ENCODE data around the gene LRMDA. TPM values are rescaled to one million over a fixed set of nuclear protein-coding genes. Genes with fewer than 3 reads are reported as not detected.

The LRMDA gene
- total and polyA plus RNA-seq, 2 of the 4 experiments (the other 2 are of a cell fraction): 0.07 TPM; not detected in 1

DNA sequence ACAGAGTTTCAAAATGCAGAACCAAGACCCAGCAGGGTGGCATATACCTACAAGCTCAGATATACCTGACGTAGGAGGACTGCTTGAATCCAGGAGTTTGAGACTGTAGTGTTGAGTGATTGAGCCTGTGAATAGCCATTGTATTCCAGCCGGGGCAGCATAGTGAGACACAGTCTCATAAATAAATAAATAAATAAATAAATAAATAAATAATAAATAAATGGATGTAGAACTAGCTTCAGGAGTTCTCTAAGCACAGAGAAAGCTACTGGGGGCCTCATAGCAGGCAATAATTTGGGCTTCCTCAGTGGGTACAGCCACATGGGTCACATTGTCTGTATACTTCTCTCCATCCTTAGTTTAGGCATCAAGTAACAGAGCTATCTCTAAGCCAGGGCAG, 906.8 kb downstream of the LRMDA start:
- H3K27me3 ChIP-seq (ENCODE audit: control insufficient read depth, insufficient read depth, low read length): no peaks in the 10 kb centered on the region
- H2BK5ac ChIP-seq (ENCODE audit: low read depth, low read length, poor library complexity, severe bottlenecking): peak overlapping the region; percentile 95
- H4K91ac ChIP-seq (ENCODE audit: insufficient read depth, low read depth, low read length): peak overlapping the region; percentile 71; the same call in 1 of the 2 replicates
- no peaks in the 10 kb centered on the region for H3K9me3 ChIP-seq (ENCODE audit: control insufficient read depth, insufficient read depth, low read length)
- DNase-seq (no peak), ATAC-seq (ENCODE audit: low read depth) (no peak)
- no peaks in the 10 kb centered on the region; the same call in 1 of the 2 replicates for H4K20me1 ChIP-seq (ENCODE audit: insufficient read depth, low read length)
- intact Hi-C loops (cut with micrococcal nuclease): loop anchor here (5.0 kb wide), 1 partner anchor 89 kb away; no protein-coding TSS in a partner anchor
- POLR2A ChIA-PET (ENCODE audit: unreplicated experiment): no interaction called here
- H2BK20ac ChIP-seq (ENCODE audit: low read depth, low read length): peak overlapping the region; percentile 93
- H4K5ac ChIP-seq (ENCODE audit: low read depth, low read length): peak overlapping the region; percentile 97; the same call in 1 of the 2 replicates
- in situ Hi-C loops (cut with MboI; ENCODE audit: low sequenced_read_pairs): no loop called here
- H3K9me1 ChIP-seq (ENCODE audit: insufficient read depth, low read length): peaks cover 2% of the 10 kb centered on the region; the same call in 1 of the 2 replicates
- H3K4me2 ChIP-seq (ENCODE audit: low read depth, low read length): peak overlapping the region; percentile 90
- no peak overlapping the region for H3K4me3 ChIP-seq (ENCODE audit: insufficient read depth, low read depth, low read length)
- peak overlapping the region; percentile 91 for H3K4ac ChIP-seq (ENCODE audit: low read depth, low read length)
- no peak overlapping the region for H2AFZ ChIP-seq (replicated peaks; ENCODE audit: low read length, poor library complexity)
- H3K23ac ChIP-seq (ENCODE audit: low read depth, low read length): no peak overlapping the region
- no CpG with 5 or more reads among the region's 2 CpGs for WGBS, 2 experiments (ENCODE audit: extremely low coverage in 2 of 2, insufficient read length in 1 of 2)
- peak overlapping the region; percentile 63; the same call in 1 of the 2 replicates for H3K56ac ChIP-seq (ENCODE audit: extremely low read depth, insufficient read depth, low read length)
- H2BK120ac ChIP-seq (ENCODE audit: low read depth, low read length): peak overlapping the region; percentile 87
- peaks cover 12% of the 10 kb centered on the region for H3K4me1 ChIP-seq (ENCODE audit: control insufficient read depth, insufficient read depth, low read length)
- CTCF ChIA-PET: interaction anchor here (1.0 to 1.3 kb wide), 2 partner anchors 22 to 34 kb away, joined by 5 read pairs; no protein-coding TSS in a partner anchor
- H2AK5ac ChIP-seq (ENCODE audit: low read depth, low read length): peak overlapping the region; percentile 78
- H3K79me1 ChIP-seq (ENCODE audit: low read depth in 1 of 2, low read length in 2 of 2): no peaks in the 10 kb centered on the region
- H3K18ac ChIP-seq (ENCODE audit: low read depth, low read length): peak overlapping the region; percentile 99
- BruUV-seq (replicated peaks): no TSS peak
- peak overlapping the region; percentile 61 for H3K14ac ChIP-seq (replicated peaks; ENCODE audit: low read depth, low read length)
- peak overlapping the region; percentile 88 for H3K27ac ChIP-seq (ENCODE audit: insufficient read depth, low read length)
- no peak overlapping the region for H2AK9ac ChIP-seq (replicated peaks; ENCODE audit: low read depth, low read length, poor library complexity)
- H3K36me3 ChIP-seq (ENCODE audit: control insufficient read depth, insufficient read depth, low read length): no peaks in the 10 kb centered on the region
- dilution Hi-C loops (cut with HindIII; ENCODE audit: low sequenced_read_pairs, unreplicated experiment): no loop called here
- TF ChIP-seq MAFK (IDR thresholded peaks at IDR 0.05; ENCODE audit: low read depth, low read length) (no peak), CHD1 (IDR thresholded peaks at IDR 0.05; ENCODE audit: low read depth, low read length) (no peak), POLR2A (IDR thresholded peaks at IDR 0.05; ENCODE audit: low read depth, low read length) (no peak), RFX5 (IDR thresholded peaks at IDR 0.05; ENCODE audit: low read depth, low read length) (no peak), NFE2L2 (IDR thresholded peaks at IDR 0.05; ENCODE audit: low read depth, low read length) (no peak), FOS (IDR thresholded peaks at IDR 0.05; ENCODE audit: low read depth, low read length) (no peak), RCOR1 (IDR thresholded peaks at IDR 0.05; ENCODE audit: insufficient replicate concordance, low read length) (no peak), MAZ (IDR thresholded peaks at IDR 0.05; ENCODE audit: borderline replicate concordance, low read depth, low read length) (no peak), MXI1 (IDR thresholded peaks at IDR 0.05; ENCODE audit: borderline replicate concordance, low read depth, low read length) (no peak), BHLHE40 (IDR thresholded peaks at IDR 0.05; ENCODE audit: low read depth, low read length) (no peak), RAD21 (IDR thresholded peaks at IDR 0.05; ENCODE audit: low read length) (no peak), SMC3 (IDR thresholded peaks at IDR 0.05; ENCODE audit: low read depth, low read length) (no peak), CEBPB (IDR thresholded peaks at IDR 0.05; ENCODE audit: low read depth, low read length) (no peak)
- TF ChIP-seq, protein P1, sequence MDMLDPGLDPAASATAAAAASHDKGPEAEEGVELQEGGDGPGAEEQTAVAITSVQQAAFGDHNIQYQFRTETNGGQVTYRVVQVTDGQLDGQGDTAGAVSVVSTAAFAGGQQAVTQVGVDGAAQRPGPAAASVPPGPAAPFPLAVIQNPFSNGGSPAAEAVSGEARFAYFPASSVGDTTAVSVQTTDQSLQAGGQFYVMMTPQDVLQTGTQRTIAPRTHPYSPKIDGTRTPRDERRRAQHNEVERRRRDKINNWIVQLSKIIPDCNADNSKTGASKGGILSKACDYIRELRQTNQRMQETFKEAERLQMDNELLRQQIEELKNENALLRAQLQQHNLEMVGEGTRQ (IDR thresholded peaks at IDR 0.05; ENCODE audit: low read depth, low read length): no peak
- TF ChIP-seq, protein P2, sequence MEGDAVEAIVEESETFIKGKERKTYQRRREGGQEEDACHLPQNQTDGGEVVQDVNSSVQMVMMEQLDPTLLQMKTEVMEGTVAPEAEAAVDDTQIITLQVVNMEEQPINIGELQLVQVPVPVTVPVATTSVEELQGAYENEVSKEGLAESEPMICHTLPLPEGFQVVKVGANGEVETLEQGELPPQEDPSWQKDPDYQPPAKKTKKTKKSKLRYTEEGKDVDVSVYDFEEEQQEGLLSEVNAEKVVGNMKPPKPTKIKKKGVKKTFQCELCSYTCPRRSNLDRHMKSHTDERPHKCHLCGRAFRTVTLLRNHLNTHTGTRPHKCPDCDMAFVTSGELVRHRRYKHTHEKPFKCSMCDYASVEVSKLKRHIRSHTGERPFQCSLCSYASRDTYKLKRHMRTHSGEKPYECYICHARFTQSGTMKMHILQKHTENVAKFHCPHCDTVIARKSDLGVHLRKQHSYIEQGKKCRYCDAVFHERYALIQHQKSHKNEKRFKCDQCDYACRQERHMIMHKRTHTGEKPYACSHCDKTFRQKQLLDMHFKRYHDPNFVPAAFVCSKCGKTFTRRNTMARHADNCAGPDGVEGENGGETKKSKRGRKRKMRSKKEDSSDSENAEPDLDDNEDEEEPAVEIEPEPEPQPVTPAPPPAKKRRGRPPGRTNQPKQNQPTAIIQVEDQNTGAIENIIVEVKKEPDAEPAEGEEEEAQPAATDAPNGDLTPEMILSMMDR (conservative IDR thresholded peaks at IDR 0.05; ENCODE audit: low read depth, low read length): no peak
- peak overlapping the region in 1 of 2 experiments; percentile 82; a peak in 1 of 4 replicates for H4K8ac ChIP-seq (ENCODE audit: low read depth in 2 of 2, low read length in 2 of 2)
- peak overlapping the region; percentile 50; the same call in 1 of the 2 replicates for H3K9ac ChIP-seq (ENCODE audit: low read depth, low read length)
- H2BK15ac ChIP-seq (ENCODE audit: low read depth, low read length): peak overlapping the region; percentile 81

Data from IMR-90 (cell line).